Measurements from ENCODE around the gene USP2. TPM values are rescaled to one million over a fixed set of nuclear protein-coding genes. Genes with fewer than 3 reads are reported as not detected.

USP2 gene
- total RNA-seq, 1 experiment from 2014 or later, result 0.51 TPM

GRCh38 chr11:119305556-119306372, 75.7 kb downstream of the USP2 start:
- no peak for DNase-seq (ENCODE audit: low read depth)

Other genes starting within 250 kb of the USP2 start
- gene ABCG4, start 232.6 kb downstream of the USP2 start, total RNA-seq (2014; rRNA removed; shearing (Covaris generic)), result not detected in 2 replicates
- gene NLRX1, start 213.0 kb downstream of the USP2 start, total RNA-seq (2014; rRNA removed; shearing (Covaris generic)), result 4.3 and 9.7 TPM in 2 replicates
- gene NHERF4, start 196.2 kb downstream of the USP2 start, total RNA-seq (2014; rRNA removed; shearing (Covaris generic)), result not detected in 2 replicates
- 7.3 and 11.1 TPM in 2 replicates for gene CBL, start 175.4 kb downstream of the USP2 start, total RNA-seq (2014; rRNA removed; shearing (Covaris generic))
- gene MCAM, start 64.6 kb downstream of the USP2 start, total RNA-seq (2014; rRNA removed; shearing (Covaris generic)), result 180 and 215 TPM in 2 replicates
- gene RNF26, start 47.2 kb downstream of the USP2 start, total RNA-seq (2014; rRNA removed; shearing (Covaris generic)), result 2.6 and 2.9 TPM in 2 replicates
- 0.51 and 1.9 TPM in 2 replicates for gene C1QTNF5, start 40.8 kb downstream of the USP2 start, total RNA-seq (2014; rRNA removed; shearing (Covaris generic))
- not detected in 2 replicates for gene MFRP, start 35.0 kb downstream of the USP2 start, total RNA-seq (2014; rRNA removed; shearing (Covaris generic))
- gene THY1, start 41.5 kb upstream of the USP2 start, total RNA-seq (2014; rRNA removed; shearing (Covaris generic)), result 146 and 189 TPM in 2 replicates